Activated B cell treated with CpG ODN at 0.5 μM for 24 hours (primary cell): ENCODE measurements around the gene LY6G6F. TPM values are rescaled to one million over a fixed set of nuclear protein-coding genes. Genes with fewer than 3 reads are reported as not detected.

ENCODE experiments used
- ATAC-seq: fragments of 200-7000 bp; cut with Tn5 transposase; one replicate; pipeline ENCODE4 v1.10.0; 2021; ENCODE audit warnings: low read depth, mild to moderate bottlenecking, moderate library complexity
- CTCF ChIA-PET: fragments of 350-600 bp; sonication (Branson Sonifier 250); formaldehyde crosslinking; loops from one replicate; lab custom pipeline; 2021; ENCODE audit warnings: antibody characterized with exemption; lab: Charles Lee
- POLR2A ChIA-PET: fragments of 350-600 bp; sonication (Branson Sonifier 250); formaldehyde crosslinking; loops from one replicate; lab custom pipeline; 2021; ENCODE audit warnings: antibody characterized with exemption; lab: Charles Lee
- DNase-seq: peaks from one replicate; pipeline ENCODE4 v3.0.0; 2022
- H3K27ac Mint-ChIP-seq: one replicate; pipeline ENCODE4 v1.8.0; 2020; ENCODE audit warnings: mixed read lengths
- H3K27me3 Mint-ChIP-seq: one replicate; pipeline ENCODE4 v1.8.0; 2021; ENCODE audit warnings: mixed read lengths
- H3K36me3 Mint-ChIP-seq: one replicate; pipeline ENCODE4 v1.8.0; 2021; ENCODE audit warnings: low read depth, mixed read lengths
- H3K4me1 Mint-ChIP-seq: one replicate; pipeline ENCODE4 v1.8.0; 2021; ENCODE audit warnings: mixed read lengths
- H3K4me3 Mint-ChIP-seq: one replicate; pipeline ENCODE4 v1.8.0; 2020; ENCODE audit warnings: mild to moderate bottlenecking, mixed read lengths
- H3K9me3 Mint-ChIP-seq: one replicate; pipeline ENCODE4 v1.8.0; 2020; ENCODE audit warnings: mixed read lengths
- intact Hi-C: fragments of 100-400 bp; cut with micrococcal nuclease; formaldehyde crosslinking; loops from one replicate; pipeline ENCODE4 v1.15.1; 2024
- total RNA-seq: library from RNA; stranded (reverse); gene quantifications from 2 replicates; pipeline ENCODE4 v1.2.3, GENCODE V29; 2022
- TF ChIP-seq, protein P1 (sequence below): fragments of 200-600 bp; IDR thresholded peaks from one replicate; pipeline ENCODE4 v1.8.0; 2022; ENCODE audit warnings: antibody characterized with exemption, mild to moderate bottlenecking

The LY6G6F gene
- total RNA-seq, 1 donor from 2014 or later: not detected

DNA sequence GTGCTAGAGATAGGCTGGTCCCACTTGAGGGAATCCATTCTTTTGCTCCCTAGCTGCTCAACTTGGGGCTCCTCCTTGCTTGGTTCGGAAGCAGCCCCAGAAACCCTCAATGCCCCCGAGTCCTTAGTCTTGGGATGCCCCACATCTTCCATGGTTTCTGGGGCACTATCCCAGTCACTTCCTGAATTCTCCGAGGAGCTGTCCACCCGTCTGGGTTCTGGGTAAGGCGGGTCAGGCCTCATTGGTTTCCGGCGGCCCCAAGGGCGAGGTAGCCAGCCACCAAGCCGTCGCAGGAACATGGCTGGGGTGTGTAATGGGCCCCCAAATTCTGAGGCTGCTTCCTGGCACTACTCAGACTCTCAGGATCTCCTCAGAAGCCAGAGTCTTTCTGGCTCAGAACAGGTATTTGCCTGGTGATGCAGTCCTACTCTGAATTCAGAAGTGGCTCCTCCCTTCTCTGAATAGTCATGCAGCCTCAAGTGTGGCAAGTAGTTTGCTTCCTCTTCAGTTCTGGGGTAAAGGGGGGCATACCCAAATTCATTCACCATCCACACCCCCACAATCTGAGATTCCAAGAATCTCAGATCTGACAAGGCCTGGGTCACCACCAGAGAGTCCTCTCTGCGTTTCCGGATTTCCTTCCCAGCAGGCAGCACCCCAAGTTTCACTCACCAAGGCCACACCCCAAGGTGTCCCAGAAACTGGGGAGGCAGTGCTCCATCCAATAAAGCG lies 46.9 kb upstream of the LY6G6F start:
- peak overlapping the region; percentile 88 for H3K4me3 Mint-ChIP-seq
- POLR2A ChIA-PET: interaction anchor here (0.6 to 6.2 kb wide), 15 partner anchors 7 to 1284 kb away, joined by 3 to 188 read pairs (median 5); partner anchors contain the start of genes ABHD16A, APOM, BAG6 and DXO
- peak overlapping the region; percentile 85 for H3K27ac Mint-ChIP-seq
- TF ChIP-seq, protein P1, sequence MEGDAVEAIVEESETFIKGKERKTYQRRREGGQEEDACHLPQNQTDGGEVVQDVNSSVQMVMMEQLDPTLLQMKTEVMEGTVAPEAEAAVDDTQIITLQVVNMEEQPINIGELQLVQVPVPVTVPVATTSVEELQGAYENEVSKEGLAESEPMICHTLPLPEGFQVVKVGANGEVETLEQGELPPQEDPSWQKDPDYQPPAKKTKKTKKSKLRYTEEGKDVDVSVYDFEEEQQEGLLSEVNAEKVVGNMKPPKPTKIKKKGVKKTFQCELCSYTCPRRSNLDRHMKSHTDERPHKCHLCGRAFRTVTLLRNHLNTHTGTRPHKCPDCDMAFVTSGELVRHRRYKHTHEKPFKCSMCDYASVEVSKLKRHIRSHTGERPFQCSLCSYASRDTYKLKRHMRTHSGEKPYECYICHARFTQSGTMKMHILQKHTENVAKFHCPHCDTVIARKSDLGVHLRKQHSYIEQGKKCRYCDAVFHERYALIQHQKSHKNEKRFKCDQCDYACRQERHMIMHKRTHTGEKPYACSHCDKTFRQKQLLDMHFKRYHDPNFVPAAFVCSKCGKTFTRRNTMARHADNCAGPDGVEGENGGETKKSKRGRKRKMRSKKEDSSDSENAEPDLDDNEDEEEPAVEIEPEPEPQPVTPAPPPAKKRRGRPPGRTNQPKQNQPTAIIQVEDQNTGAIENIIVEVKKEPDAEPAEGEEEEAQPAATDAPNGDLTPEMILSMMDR: no peak
- H3K36me3 Mint-ChIP-seq: peaks cover 64% of the 10 kb centered on the region
- intact Hi-C loops: loop anchor here (1.0 to 10.0 kb wide), 3 partner anchors 8 to 515 kb away; partner anchors contain the start of genes AGPAT1, BAG6 and RNF5
- CTCF ChIA-PET: interaction anchor here (0.7 kb wide), 1 partner anchor 170 kb away, joined by 3 read pairs; no protein-coding TSS in a partner anchor
- no peaks in the 10 kb centered on the region for H3K27me3 Mint-ChIP-seq
- no peaks in the 10 kb centered on the region for H3K9me3 Mint-ChIP-seq
- no peak for DNase-seq
- ATAC-seq: peak; percentile 27
- H3K4me1 Mint-ChIP-seq: peaks cover 79% of the 10 kb centered on the region

DNA sequence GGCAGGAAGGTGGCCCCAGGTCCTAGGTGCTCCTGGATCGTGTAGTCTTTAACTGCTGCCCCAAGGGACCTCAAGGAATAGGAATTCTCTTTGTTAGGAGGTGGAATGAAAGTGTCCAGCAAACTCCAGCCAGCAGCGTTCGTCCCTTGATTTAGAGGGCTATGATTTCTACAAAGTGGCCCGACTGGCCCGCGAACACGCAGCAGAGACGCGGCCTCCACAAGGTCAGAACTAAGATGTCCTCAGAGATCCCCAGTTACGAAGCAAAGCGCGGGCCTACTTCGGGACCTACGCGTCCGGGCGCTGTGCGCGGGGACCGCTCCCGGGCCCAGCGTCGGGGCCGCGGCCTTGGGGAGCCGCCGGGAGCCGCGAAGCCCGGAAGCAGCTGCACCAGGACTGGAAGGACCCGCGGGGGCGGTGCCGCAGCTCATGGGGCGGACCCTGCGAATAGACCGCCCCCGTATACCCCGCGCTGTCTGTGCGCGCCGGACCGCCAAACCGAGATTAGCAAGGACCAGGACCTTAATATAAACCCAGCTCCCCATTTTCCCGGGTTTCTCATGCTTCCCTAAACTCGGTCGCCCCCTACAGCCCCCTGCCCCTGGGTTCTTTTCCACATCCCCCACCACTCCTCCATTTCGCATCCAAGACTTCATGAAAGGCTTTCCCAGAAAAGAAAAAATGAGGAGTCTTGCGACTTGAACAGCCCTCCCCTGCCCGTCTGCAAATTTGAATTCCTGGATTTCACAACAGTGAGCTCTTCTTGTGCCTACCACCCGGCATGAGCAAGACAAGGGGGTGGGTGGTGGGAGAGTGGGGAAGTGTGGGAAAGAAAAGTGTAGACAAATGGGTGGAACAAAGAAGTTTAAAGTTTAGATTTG lies 46.0 kb upstream of the LY6G6F start, which contains the start of gene C6orf47:
TSS of gene C6orf47 (minus strand) at position 398 of the 881 bp plus-strand sequence. CDS start 831 bp downstream, outside the sequence.
- CTCF ChIA-PET: interaction anchor here (0.7 kb wide), 1 partner anchor 169 kb away, joined by 3 read pairs; no protein-coding TSS in a partner anchor

DNA sequence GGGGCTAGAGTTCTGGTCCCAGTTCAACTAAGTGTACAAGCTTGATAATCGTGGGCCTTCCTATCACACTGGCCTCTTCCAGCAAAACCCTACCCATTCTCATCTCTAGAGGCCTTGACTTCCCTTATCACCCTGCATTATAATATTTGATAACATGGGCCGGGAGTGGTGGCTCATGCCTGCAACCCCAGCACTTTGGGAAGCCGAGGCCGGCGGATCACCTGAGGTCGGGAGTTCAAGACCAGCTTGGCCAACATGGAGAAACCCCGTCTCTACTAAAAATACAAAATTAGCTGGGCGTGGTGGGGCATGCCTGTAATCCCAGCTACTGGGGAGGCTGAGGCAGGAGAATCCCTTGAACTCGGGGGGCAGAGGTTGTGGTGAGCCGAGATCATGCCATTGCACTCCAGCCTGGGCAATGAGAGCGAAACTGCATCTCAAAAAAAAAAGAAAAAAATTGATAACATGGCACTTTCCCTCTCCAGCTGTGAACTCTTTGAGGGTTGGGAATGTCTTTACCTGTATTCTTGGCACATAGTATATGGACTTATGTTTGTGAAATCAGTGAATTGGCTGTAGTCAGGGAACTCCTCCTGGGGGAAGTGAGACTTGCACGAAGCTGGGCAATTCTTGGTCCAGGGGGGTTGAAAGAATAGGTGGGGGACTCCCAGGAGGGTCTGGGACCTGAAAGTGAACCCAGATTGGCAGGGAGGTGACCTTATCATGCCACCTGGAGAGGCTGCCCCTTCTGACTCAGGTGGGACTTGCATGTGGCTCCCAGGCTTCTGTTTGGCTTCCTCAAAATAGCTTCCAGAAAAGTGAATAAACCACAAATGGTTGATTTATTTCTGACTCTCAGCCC lies 45.2 kb upstream of the LY6G6F start:
- DNase-seq (no peak), ATAC-seq (no peak)
- peaks cover 76% of the 10 kb centered on the region for H3K4me1 Mint-ChIP-seq
- CTCF ChIA-PET: interaction anchor here (0.8 to 2.2 kb wide), 2 partner anchors 10 to 19 kb away, joined by 3 to 7 read pairs; partner anchors contain the start of gene BAG6
- peak overlapping the region; percentile 88 for H3K4me3 Mint-ChIP-seq
- no peaks in the 10 kb centered on the region for H3K9me3 Mint-ChIP-seq
- intact Hi-C loops: loop anchor here (10.0 kb wide), 1 partner anchor 513 kb away; the partner anchor contains the start of genes AGPAT1 and RNF5
- TF ChIP-seq, protein P1: no peak
- POLR2A ChIA-PET: interaction anchor here (0.6 to 6.2 kb wide), 23 partner anchors 8 to 1282 kb away, joined by 3 to 188 read pairs (median 4); partner anchors contain the start of genes ABHD16A, APOM, ATP6V1G2 and BAG6
- H3K27ac Mint-ChIP-seq: peak overlapping the region; percentile 72
- no peaks in the 10 kb centered on the region for H3K27me3 Mint-ChIP-seq
- H3K36me3 Mint-ChIP-seq: peaks cover 63% of the 10 kb centered on the region

More for the DNA sequence above, 46.0 kb upstream of the LY6G6F start, which contains the start of gene C6orf47:
- TF ChIP-seq, protein P1: no peak
- DNase-seq: peak; percentile 77
- H3K27ac Mint-ChIP-seq: peak within 1 kb of the TSS; percentile 85
- H3K4me3 Mint-ChIP-seq: peak within 1 kb of the TSS; percentile 88
- POLR2A ChIA-PET: interaction anchor here (0.6 to 6.2 kb wide), 28 partner anchors 7 to 1283 kb away, joined by 3 to 188 read pairs (median 4); partner anchors contain the start of genes ABHD16A, APOM, ATP6V1G2 and BAG6
- peak; percentile 68 for ATAC-seq
- no peaks in the 10 kb centered on the region for H3K27me3 Mint-ChIP-seq
- H3K36me3 Mint-ChIP-seq: peaks cover 64% of the 10 kb centered on the region
- peaks cover 75% of the 10 kb centered on the region for H3K4me1 Mint-ChIP-seq
- no peaks in the 10 kb centered on the region for H3K9me3 Mint-ChIP-seq
- intact Hi-C loops: loop anchor here (1.0 to 10.0 kb wide), 3 partner anchors 8 to 514 kb away; partner anchors contain the start of genes AGPAT1, BAG6 and RNF5

DNA sequence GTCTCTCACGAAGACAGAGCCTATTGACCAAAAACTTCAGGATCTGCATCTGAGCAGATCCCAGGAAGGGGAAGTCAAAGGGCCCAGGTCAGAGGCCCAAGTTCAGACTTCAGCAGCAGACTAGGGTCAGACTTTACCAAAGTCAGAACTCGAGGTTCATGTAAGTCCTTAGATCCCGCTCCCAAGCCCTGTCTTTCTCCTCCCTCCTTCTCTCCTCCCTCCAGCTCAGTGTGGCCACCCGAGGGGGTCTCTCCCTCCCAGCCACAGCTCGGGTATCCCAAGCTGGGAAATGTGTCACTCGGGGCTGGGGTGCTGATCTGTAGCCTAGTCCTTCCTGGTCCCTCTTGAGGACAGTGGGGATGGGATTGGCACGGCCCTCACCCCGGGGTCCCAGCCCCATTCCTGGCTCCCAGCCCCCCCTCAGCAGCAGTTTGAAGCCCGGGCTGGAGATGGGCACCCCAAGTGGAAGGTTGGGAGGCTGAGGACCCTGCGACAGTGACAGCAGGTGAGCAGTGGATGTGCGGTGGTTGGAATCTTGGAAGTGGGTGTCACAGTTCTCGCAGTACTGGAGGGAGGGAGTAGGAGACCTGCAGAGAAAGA lies 44.4 kb upstream of the LY6G6F start:
- Mint-ChIP-seq H3K27ac (peak overlapping the region; percentile 46), H3K27me3 (no peaks in the 10 kb centered on the region), H3K4me3 (peak overlapping the region; percentile 61), H3K9me3 (no peaks in the 10 kb centered on the region), H3K4me1 (peaks cover 81% of the 10 kb centered on the region), H3K36me3 (peaks cover 63% of the 10 kb centered on the region)
- POLR2A ChIA-PET: interaction anchor here (0.6 to 6.2 kb wide), 8 partner anchors 9 to 1656 kb away, joined by 3 to 188 read pairs (median 7); partner anchors contain the start of genes ABHD16A, APOM, BAG6 and TAP2
- TF ChIP-seq, protein P1: no peak
- DNase-seq (no peak), ATAC-seq (no peak)
- CTCF ChIA-PET: interaction anchor here (0.8 to 2.2 kb wide), 2 partner anchors 10 to 18 kb away, joined by 3 to 7 read pairs; partner anchors contain the start of gene BAG6
- intact Hi-C loops: loop anchor here (10.0 kb wide), 1 partner anchor 513 kb away; the partner anchor contains the start of genes AGPAT1 and RNF5
